Measurements from ENCODE around the gene TBC1D14.

TBC1D14 gene

GRCh38 chr4:7044137-7044930 is 134.7 kb downstream of the TBC1D14 start:
- no peak for DNase-seq (ENCODE audit: low spot score)

DNA sequence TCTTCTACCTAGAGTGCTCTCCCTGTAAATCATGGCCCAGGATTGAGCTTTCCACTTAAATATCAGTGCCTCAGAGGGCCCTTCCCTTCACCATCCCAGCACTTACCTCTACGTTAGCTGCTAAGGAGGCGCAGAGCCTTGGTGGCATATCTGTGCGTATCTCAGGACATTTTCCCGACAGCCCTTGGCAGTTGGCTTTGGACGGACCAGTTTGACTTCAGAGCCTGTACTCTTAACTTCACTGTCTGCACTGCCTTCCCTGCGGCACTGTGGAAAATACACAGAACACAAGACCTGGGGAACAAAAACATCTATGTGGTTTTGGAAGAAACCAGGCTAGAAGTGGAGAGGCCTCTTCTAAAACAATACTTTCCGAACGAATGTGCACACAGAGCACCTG is 135.9 kb downstream of the TBC1D14 start:
- no peak for DNase-seq (ENCODE audit: low spot score)

GRCh38 chr4:7045961-7046921 is 136.6 kb downstream of the TBC1D14 start:
- DNase-seq (ENCODE audit: low spot score), result no peak

- no peak for DNase-seq (ENCODE audit: low spot score)
These were observed 137.3 kb downstream of the TBC1D14 start for GRCh38 chr4:7046971-7047370.

DNA sequence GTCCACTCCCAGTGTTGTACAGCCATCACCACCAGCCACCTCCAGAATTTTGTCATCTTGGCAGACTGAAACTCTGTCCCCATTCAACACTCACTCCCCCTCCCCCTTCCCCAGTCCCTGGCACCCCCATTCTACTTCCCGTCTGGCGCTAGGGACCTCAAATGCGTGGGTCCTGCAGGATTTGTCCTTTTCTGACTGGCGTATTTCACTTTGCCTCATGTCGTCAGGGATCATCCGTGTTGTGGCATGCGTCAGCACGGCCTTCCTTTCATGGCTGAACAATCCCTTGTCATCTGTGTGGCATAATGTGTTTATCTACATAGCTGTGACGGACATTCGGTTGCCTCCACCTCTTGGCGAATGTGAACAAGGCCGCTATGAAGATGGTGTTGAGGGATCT is 139.0 kb downstream of the TBC1D14 start:
- no peak for DNase-seq (ENCODE audit: low spot score)

- DNase-seq (ENCODE audit: low spot score), result no peak
These were observed 139.7 kb downstream of the TBC1D14 start for GRCh38 chr4:7049295-7049694.

- no peak for DNase-seq (ENCODE audit: low spot score)
These were observed 140.1 kb downstream of the TBC1D14 start for GRCh38 chr4:7049739-7050138.

- DNase-seq (ENCODE audit: low spot score), result no peak
These were observed 141.0 kb downstream of the TBC1D14 start for GRCh38 chr4:7050481-7051143.

- DNase-seq (ENCODE audit: low spot score), result no peak
These were observed 141.5 kb downstream of the TBC1D14 start for GRCh38 chr4:7051144-7051495.

DNA sequence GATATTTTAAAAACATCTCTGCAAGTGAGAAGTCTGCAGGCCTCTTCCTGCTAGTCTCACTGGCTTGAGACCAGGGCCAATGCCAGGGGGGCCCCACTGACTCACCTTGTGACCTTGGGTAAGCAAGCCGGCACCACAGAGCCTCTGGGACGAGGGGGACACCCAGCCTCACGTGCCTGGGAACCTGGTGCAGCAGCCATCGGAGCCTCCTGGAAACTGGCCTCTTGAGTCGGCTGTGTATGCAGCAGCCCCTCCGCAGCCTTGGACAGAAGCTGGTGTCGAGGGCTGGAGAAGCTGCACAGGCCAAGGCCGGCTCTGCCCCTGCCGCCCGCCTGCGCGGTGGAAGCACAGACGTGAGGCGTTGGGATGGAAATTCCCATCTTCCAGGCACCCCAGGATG is 142.3 kb downstream of the TBC1D14 start:
- DNase-seq (ENCODE audit: low spot score), result no peak

- no peak for DNase-seq (ENCODE audit: low spot score)
These were observed 142.7 kb downstream of the TBC1D14 start for GRCh38 chr4:7052313-7052712.

DNA sequence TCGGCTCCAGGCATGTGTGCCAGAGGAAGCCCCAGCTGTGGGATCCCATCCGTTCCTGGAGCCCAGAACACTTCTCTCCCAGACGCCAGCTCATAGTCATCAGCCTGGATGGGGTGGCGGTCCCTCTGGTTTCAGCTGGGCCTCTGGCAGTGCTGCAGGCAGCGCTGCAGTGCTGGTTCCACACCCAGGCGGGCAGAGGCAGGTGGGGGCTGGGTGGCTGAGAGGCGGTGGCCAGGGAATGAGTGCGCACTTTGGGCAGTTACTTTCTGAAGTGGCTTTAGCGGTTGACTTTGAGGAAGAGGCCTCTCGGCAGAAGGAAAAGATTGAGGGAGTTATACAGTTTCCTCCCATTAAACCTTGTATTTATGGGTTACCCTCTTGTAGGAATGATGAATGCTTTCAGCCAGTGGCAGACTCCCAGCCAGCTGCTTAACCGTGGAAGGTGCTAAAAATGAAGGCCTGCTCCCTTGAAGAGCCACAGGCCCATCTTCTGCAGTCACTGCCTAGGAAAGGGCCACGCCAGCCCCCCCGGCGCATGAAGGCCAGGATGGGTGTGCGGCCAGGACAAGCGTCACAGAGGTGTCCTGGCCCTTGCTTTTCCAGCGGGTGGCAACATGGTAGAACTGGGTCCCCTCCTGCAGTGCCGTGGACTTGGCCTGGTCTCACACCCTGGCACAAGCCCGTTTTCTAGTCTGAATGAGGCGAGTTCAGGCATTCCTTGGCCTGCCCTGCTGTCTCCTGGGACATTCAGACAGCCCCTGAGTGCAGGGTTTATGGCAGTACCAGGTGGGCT is 143.5 kb downstream of the TBC1D14 start:
- DNase-seq (ENCODE audit: low spot score), result no peak

DNA sequence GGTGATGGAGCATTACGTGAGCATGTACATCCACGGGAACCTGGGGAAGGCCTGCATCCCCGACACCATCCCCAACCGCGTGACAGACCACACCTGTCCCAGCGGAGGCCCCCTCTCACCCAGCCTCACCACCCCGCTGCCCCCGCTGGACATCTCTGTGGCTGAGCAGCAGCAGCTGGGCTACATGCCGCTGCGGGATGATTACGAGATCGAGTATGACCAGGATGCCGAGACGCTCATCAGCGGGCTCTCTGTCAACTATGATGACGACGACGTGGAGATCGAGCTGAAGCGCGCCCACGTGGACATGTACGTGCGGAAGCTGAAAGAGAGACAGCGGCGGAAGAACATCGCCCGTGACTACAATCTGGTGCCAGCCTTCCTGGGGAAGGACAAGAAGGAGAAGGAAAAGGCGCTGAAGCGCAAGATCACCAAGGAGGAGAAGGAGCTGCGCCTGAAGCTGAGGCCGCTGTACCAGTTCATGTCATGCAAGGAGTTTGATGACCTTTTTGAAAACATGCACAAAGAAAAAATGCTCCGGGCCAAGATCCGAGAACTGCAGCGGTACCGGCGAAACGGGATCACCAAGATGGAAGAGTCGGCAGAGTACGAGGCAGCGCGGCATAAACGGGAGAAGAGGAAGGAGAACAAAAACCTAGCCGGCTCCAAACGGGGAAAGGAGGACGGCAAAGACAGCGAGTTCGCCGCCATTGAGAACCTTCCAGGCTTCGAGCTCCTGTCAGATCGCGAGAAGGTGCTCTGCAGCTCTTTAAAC is 144.7 kb downstream of the TBC1D14 start:
- no peak for DNase-seq (ENCODE audit: low spot score)

DNA sequence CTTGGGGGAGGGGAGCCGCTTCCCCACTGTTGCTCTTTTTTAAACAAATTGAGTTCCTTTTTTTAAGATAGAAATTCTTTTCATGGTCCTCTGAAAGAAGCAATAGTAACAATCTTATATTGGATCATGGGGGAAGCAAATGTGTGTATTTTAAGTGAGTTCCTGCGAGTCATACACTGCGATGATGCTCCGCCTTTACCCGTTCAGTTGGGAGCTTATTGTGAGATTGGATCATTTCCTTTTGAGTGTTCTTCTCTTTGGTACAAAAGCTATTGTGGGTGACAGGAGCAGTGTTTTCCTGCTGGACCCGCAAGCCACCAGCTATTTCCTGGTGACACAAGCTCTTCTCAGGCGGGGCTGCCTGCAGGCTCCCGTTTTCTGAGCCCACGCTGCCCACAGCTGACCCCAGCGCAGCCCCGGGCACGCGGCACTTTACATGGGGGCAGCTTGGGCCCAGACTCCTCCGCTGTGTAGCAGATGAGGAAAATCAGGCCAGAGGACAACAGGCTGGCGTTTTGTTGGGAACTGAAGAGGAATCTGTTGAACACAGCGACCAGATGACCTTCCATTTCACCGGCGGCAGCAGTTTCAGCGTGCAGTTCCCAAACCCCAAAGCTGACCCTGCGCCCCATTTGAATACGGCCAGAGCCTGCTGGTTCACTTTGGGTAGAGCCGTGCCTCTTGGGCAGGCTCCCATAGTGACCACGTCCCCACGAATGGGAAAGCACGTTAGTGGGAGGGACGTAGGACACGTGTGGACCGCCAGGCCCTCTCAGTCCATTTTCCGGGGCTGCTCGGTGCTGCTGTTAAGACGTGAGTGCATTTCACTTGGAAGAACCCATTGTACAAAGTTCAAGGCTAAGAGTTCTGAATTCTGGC is 145.7 kb downstream of the TBC1D14 start:
- DNase-seq (ENCODE audit: low spot score), result no peak

DNA sequence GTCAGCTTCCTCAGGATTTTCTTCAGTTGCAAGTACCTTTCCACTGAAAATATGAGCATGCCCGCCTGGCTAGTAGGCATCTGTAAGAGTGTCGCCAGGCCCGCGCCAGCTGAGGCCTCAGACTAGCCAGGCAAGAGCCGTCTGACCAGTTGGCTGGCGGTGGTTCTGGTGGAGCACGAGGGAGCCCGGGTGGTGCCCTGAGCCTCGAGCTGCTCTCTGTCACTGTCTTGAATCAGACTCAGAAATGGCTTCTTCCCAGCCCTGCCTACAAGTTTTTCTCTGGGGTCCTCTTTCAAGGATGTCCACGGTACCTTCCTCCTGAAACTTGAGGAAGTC is 146.3 kb downstream of the TBC1D14 start:
- DNase-seq (ENCODE audit: low spot score), result no peak

DNA sequence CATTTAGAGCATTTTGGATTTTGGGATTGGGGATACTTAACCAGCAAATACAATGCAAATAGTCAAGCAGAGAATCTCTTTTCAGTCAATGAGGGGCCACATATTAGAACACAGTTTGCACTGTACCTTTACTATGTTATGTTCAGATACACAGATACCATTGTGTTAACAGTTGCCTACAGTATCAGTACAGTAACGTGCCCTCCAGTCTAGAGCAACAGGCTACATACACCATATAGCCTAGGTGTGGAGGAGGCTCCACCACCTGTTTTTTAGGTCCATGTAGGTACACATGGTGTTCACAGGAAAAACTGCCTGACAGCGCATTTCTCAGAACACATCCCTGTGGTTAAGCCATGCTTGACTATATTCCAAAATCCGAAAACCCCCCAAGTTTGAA is 149.2 kb downstream of the TBC1D14 start:
- DNase-seq (ENCODE audit: low spot score), result no peak

GRCh38 chr4:7059662-7060061 is 150.0 kb downstream of the TBC1D14 start:
- DNase-seq (ENCODE audit: low spot score), result no peak

GRCh38 chr4:7060346-7061150 is 150.9 kb downstream of the TBC1D14 start:
- DNase-seq (ENCODE audit: low spot score), result no peak

GRCh38 chr4:7061815-7062214 is 152.2 kb downstream of the TBC1D14 start:
- DNase-seq (ENCODE audit: low spot score), result no peak
